ENCODE measurements around the gene CXCL9.
"Not testable (repeated sequence)": the region's sequence is repeated elsewhere in the genome, so short reads cannot be mapped to it uniquely, and the experiment has no call there.

CXCL9 gene

GRCh38 chr4:75973766-75974165 lies 33.5 kb downstream of the CXCL9 start:
- H3K4me3 ChIP-seq (ENCODE audit: low read depth, low read length): no peak overlapping the region
- no peak for DNase-seq (ENCODE audit: low read depth, low spot score)
- no peak for TF ChIP-seq CTCF (IDR thresholded peaks at IDR 0.05; ENCODE audit: low read depth, low read length)
- in situ Hi-C loops (cut with HindIII; ENCODE audit: low sequenced_read_pairs): no loop called here

- no peak for DNase-seq (ENCODE audit: low read depth, low spot score)
- no peak for TF ChIP-seq CTCF (IDR thresholded peaks at IDR 0.05; ENCODE audit: low read depth, low read length)
- no peak overlapping the region for H3K4me3 ChIP-seq (ENCODE audit: low read depth, low read length)
- in situ Hi-C loops (cut with HindIII; ENCODE audit: low sequenced_read_pairs): no loop called here
Observed at GRCh38 chr4:75968084-75968483, 39.2 kb downstream of the CXCL9 start.

GRCh38 chr4:75963558-75963957 lies 43.8 kb downstream of the CXCL9 start:
- TF ChIP-seq CTCF (IDR thresholded peaks at IDR 0.05; ENCODE audit: low read depth, low read length): no peak
- in situ Hi-C loops (cut with HindIII; ENCODE audit: low sequenced_read_pairs): no loop called here
- no peak overlapping the region for H3K4me3 ChIP-seq (ENCODE audit: low read depth, low read length)

GRCh38 chr4:75962072-75962471 lies 45.2 kb downstream of the CXCL9 start:
- DNase-seq (ENCODE audit: low read depth, low spot score); H3K4me3 ChIP-seq (ENCODE audit: low read depth, low read length); in situ Hi-C loops (cut with HindIII; ENCODE audit: low sequenced_read_pairs): not testable (repeated sequence)

More at GRCh38 chr4:75963558-75963957, 43.8 kb downstream of the CXCL9 start:
- DNase-seq (ENCODE audit: low read depth, low spot score): no peak

GRCh38 chr4:75958546-75958945 lies 48.8 kb downstream of the CXCL9 start:
- in situ Hi-C loops (cut with HindIII; ENCODE audit: low sequenced_read_pairs): not testable (repeated sequence)

GRCh38 chr4:75954811-75955210 lies 52.5 kb downstream of the CXCL9 start:
- H3K4me3 ChIP-seq (ENCODE audit: low read depth, low read length); DNase-seq (ENCODE audit: low read depth, low spot score); in situ Hi-C loops (cut with HindIII; ENCODE audit: low sequenced_read_pairs): not testable (repeated sequence)

More at GRCh38 chr4:75958546-75958945, 48.8 kb downstream of the CXCL9 start:
- not testable (repeated sequence) for H3K4me3 ChIP-seq (ENCODE audit: low read depth, low read length); DNase-seq (ENCODE audit: low read depth, low spot score)

GRCh38 chr4:75953509-75953908 lies 53.8 kb downstream of the CXCL9 start:
- DNase-seq (ENCODE audit: low read depth, low spot score): no peak
- no peak overlapping the region for H3K4me3 ChIP-seq (ENCODE audit: low read depth, low read length)
- no peak for TF ChIP-seq CTCF (IDR thresholded peaks at IDR 0.05; ENCODE audit: low read depth, low read length)
- in situ Hi-C loops (cut with HindIII; ENCODE audit: low sequenced_read_pairs): no loop called here

Measured in astrocyte of the spinal cord (primary cell).